ENCODE results near the gene FBXL14. TPM values are rescaled to one million over a fixed set of nuclear protein-coding genes. Genes with fewer than 3 reads are reported as not detected.

Gene FBXL14
- total RNA-seq, 1 experiment from 2014 or later, result 18.3 TPM

- no peak for DNase-seq
These were observed 25.2 kb upstream of the FBXL14 start for GRCh38 chr12:1619587-1619986.

GRCh38 chr12:1619159-1619558 is 24.8 kb upstream of the FBXL14 start:
- no peaks in the 10 kb centered on the region for H3K36me3 ChIP-seq (ENCODE audit: low read depth, low read length)
- ChIA-PET CTCF (no interaction called here), POLR2A (ENCODE audit: unreplicated experiment) (no interaction called here)
- DNase-seq (no peak), ATAC-seq (no peak)
- H3K79me2 ChIP-seq (ENCODE audit: low read length), result no peaks in the 10 kb centered on the region
- H3K4me2 ChIP-seq (ENCODE audit: low read length), result no peak overlapping the region
- BruUV-seq (replicated peaks), result no TSS peak
- TF ChIP-seq CTCF (conservative IDR thresholded peaks at IDR 0.05; ENCODE audit: low read depth, low read length), result no peak
- TF ChIP-seq EZH2phosphoT487 (IDR thresholded peaks at IDR 0.05; ENCODE audit: borderline replicate concordance, low read length), result no peak
- no peak for TF ChIP-seq EZH2 (IDR thresholded peaks at IDR 0.05; ENCODE audit: low read length, unreplicated experiment)
- no peak overlapping the region for H3K27ac ChIP-seq (ENCODE audit: low read length)
- no peaks in the 10 kb centered on the region for H3K27me3 ChIP-seq (ENCODE audit: low read length)
- no peaks in the 10 kb centered on the region for H3K9me2 ChIP-seq (replicated peaks; ENCODE audit: low read length)
- no peaks in the 10 kb centered on the region for H3K4me1 ChIP-seq (ENCODE audit: insufficient read depth, low read length)
- intact Hi-C loops (cut with micrococcal nuclease), result no loop called here
- no peak overlapping the region for H3K9ac ChIP-seq (ENCODE audit: low read length)
- no peak overlapping the region for H3K4me3 ChIP-seq (ENCODE audit: low read length)
- H3K9me3 ChIP-seq (ENCODE audit: low read length), result no peaks in the 10 kb centered on the region
- no peaks in the 10 kb centered on the region for H3F3A ChIP-seq (ENCODE audit: low read length, unreplicated experiment)
- no peaks in the 10 kb centered on the region for H4K20me1 ChIP-seq (ENCODE audit: low read length)
- no peak overlapping the region for H2AFZ ChIP-seq (ENCODE audit: low read length)

More at GRCh38 chr12:1619587-1619986, 25.2 kb upstream of the FBXL14 start:
- H3K27me3 ChIP-seq (ENCODE audit: low read length), result no peaks in the 10 kb centered on the region
- no peaks in the 10 kb centered on the region for H3F3A ChIP-seq (ENCODE audit: low read length, unreplicated experiment)
- H3K9ac ChIP-seq (ENCODE audit: low read length), result no peak overlapping the region
- H3K4me3 ChIP-seq (ENCODE audit: low read length), result no peak overlapping the region
- H3K27ac ChIP-seq (ENCODE audit: low read length), result no peak overlapping the region
- POLR2A ChIA-PET (ENCODE audit: unreplicated experiment), result no interaction called here
- intact Hi-C loops (cut with micrococcal nuclease), result no loop called here
- no peak for ATAC-seq
- no peak overlapping the region for H2AFZ ChIP-seq (ENCODE audit: low read length)
- H3K9me3 ChIP-seq (ENCODE audit: low read length), result no peaks in the 10 kb centered on the region
- H3K9me2 ChIP-seq (replicated peaks; ENCODE audit: low read length), result no peaks in the 10 kb centered on the region
- H3K4me2 ChIP-seq (ENCODE audit: low read length), result no peak overlapping the region
- TF ChIP-seq EZH2phosphoT487 (IDR thresholded peaks at IDR 0.05; ENCODE audit: borderline replicate concordance, low read length) (no peak), EZH2 (IDR thresholded peaks at IDR 0.05; ENCODE audit: low read length, unreplicated experiment) (no peak), CTCF (conservative IDR thresholded peaks at IDR 0.05; ENCODE audit: low read depth, low read length) (no peak)
- H3K79me2 ChIP-seq (ENCODE audit: low read length), result no peaks in the 10 kb centered on the region
- H4K20me1 ChIP-seq (ENCODE audit: low read length), result no peaks in the 10 kb centered on the region
- no peaks in the 10 kb centered on the region for H3K4me1 ChIP-seq (ENCODE audit: insufficient read depth, low read length)
- CTCF ChIA-PET, result no interaction called here
- no TSS peak for BruUV-seq (replicated peaks)
- no peaks in the 10 kb centered on the region for H3K36me3 ChIP-seq (ENCODE audit: low read depth, low read length)

- BruUV-seq (replicated peaks), result no TSS peak
These were observed 24.1 kb upstream of the FBXL14 start for GRCh38 chr12:1618489-1618888.

More at GRCh38 chr12:1618489-1618888, 24.1 kb upstream of the FBXL14 start:
- intact Hi-C loops (cut with micrococcal nuclease), result no loop called here
- Histone ChIP-seq H3K9me3 (ENCODE audit: low read length) (no peaks in the 10 kb centered on the region), H4K20me1 (ENCODE audit: low read length) (no peaks in the 10 kb centered on the region), H3K9me2 (replicated peaks; ENCODE audit: low read length) (no peaks in the 10 kb centered on the region), H3K27me3 (ENCODE audit: low read length) (no peaks in the 10 kb centered on the region), H3K4me1 (ENCODE audit: insufficient read depth, low read length) (no peaks in the 10 kb centered on the region), H3K4me2 (ENCODE audit: low read length) (no peak overlapping the region), H3K9ac (ENCODE audit: low read length) (no peak overlapping the region), H3F3A (ENCODE audit: low read length, unreplicated experiment) (no peaks in the 10 kb centered on the region), H2AFZ (ENCODE audit: low read length) (no peak overlapping the region), H3K79me2 (ENCODE audit: low read length) (no peaks in the 10 kb centered on the region), H3K36me3 (ENCODE audit: low read depth, low read length) (no peaks in the 10 kb centered on the region), H3K27ac (ENCODE audit: low read length) (no peak overlapping the region), H3K4me3 (ENCODE audit: low read length) (no peak overlapping the region)
- ChIA-PET CTCF (no interaction called here), POLR2A (ENCODE audit: unreplicated experiment) (no interaction called here)
- ATAC-seq (no peak), DNase-seq (no peak)
- TF ChIP-seq EZH2phosphoT487 (IDR thresholded peaks at IDR 0.05; ENCODE audit: borderline replicate concordance, low read length), result no peak
- no peak for TF ChIP-seq EZH2 (IDR thresholded peaks at IDR 0.05; ENCODE audit: low read length, unreplicated experiment)
